ENCODE measurements around the gene UMODL1. TPM values are rescaled to one million over a fixed set of nuclear protein-coding genes. Genes with fewer than 3 reads are reported as not detected.

Gene UMODL1
- total and polyA plus RNA-seq, 2 donors from 2014 or later, result 0.39 TPM; not detected in 1

GRCh38 chr21:42061195-42061985 lies 9.7 kb upstream of the UMODL1 start:
- intact Hi-C loops (cut with DNase I), result no loop called here
- H3K27me3 ChIP-seq (ENCODE audit: control insufficient read depth, insufficient read depth, low read length), result no peaks in the 10 kb centered on the region
- no peaks in the 10 kb centered on the region for H3K9me3 ChIP-seq (ENCODE audit: control insufficient read depth in 2 of 3, insufficient read depth in 1 of 3, low read length in 3 of 3)
- no peak for FAIRE-seq
- no peak overlapping the region for H3K4me3 ChIP-seq (ENCODE audit: low read length in 3 of 3)
- no peak overlapping the region for H3K27ac ChIP-seq (ENCODE audit: low read depth in 2 of 2, low read length in 2 of 2)
- DNase-seq, result peak in 1 of 5 donors; percentile 58
- peaks cover 0 to 9% (median 0%) of the 10 kb centered on the region in 3 donors for H3K4me1 ChIP-seq (ENCODE audit: control insufficient read depth in 2 of 3, insufficient read depth in 2 of 3, low read depth in 1 of 3, low read length in 3 of 3)
- no peak overlapping the region for H3K9ac ChIP-seq (ENCODE audit: low read length in 3 of 3)
- H3K36me3 ChIP-seq (ENCODE audit: control insufficient read depth in 2 of 3, insufficient read depth in 3 of 3, low read length in 3 of 3), result no peaks in the 10 kb centered on the region
- no peak for TF ChIP-seq CTCF (IDR thresholded peaks at IDR 0.05; ENCODE audit: borderline replicate concordance, extremely low read depth, insufficient read depth)

GRCh38 chr21:42061986-42062235 lies 9.2 kb upstream of the UMODL1 start:
- intact Hi-C loops (cut with DNase I), result no loop called here
- no peak for FAIRE-seq
- H3K4me3 ChIP-seq (ENCODE audit: low read length in 3 of 3), result no peak overlapping the region
- H3K4me1 ChIP-seq (ENCODE audit: control insufficient read depth in 2 of 3, insufficient read depth in 2 of 3, low read depth in 1 of 3, low read length in 3 of 3), result peaks cover 0 to 9% (median 0%) of the 10 kb centered on the region in 3 donors
- no peaks in the 10 kb centered on the region for H3K36me3 ChIP-seq (ENCODE audit: control insufficient read depth in 2 of 3, insufficient read depth in 3 of 3, low read length in 3 of 3)
- H3K9ac ChIP-seq (ENCODE audit: low read length in 3 of 3), result no peak overlapping the region
- no peak overlapping the region for H3K27ac ChIP-seq (ENCODE audit: low read depth in 2 of 2, low read length in 2 of 2)
- no peak for TF ChIP-seq CTCF (IDR thresholded peaks at IDR 0.05; ENCODE audit: borderline replicate concordance, extremely low read depth, insufficient read depth)
- H3K27me3 ChIP-seq (ENCODE audit: control insufficient read depth, insufficient read depth, low read length), result no peaks in the 10 kb centered on the region
- H3K9me3 ChIP-seq (ENCODE audit: control insufficient read depth in 2 of 3, insufficient read depth in 1 of 3, low read length in 3 of 3), result no peaks in the 10 kb centered on the region
- peak in 1 of 5 donors; percentile 47 for DNase-seq

GRCh38 chr21:42062236-42063022 lies 8.7 kb upstream of the UMODL1 start:
- Histone ChIP-seq H3K27me3 (ENCODE audit: control insufficient read depth, insufficient read depth, low read length) (no peaks in the 10 kb centered on the region), H3K4me1 (ENCODE audit: control insufficient read depth in 2 of 3, insufficient read depth in 2 of 3, low read depth in 1 of 3, low read length in 3 of 3) (peaks cover 0 to 8% (median 0%) of the 10 kb centered on the region in 3 donors), H3K4me3 (ENCODE audit: low read length in 3 of 3) (no peak overlapping the region), H3K27ac (ENCODE audit: low read depth in 2 of 2, low read length in 2 of 2) (no peak overlapping the region), H3K9me3 (ENCODE audit: control insufficient read depth in 2 of 3, insufficient read depth in 1 of 3, low read length in 3 of 3) (no peaks in the 10 kb centered on the region), H3K9ac (ENCODE audit: low read length in 3 of 3) (no peak overlapping the region), H3K36me3 (ENCODE audit: control insufficient read depth in 2 of 3, insufficient read depth in 3 of 3, low read length in 3 of 3) (no peaks in the 10 kb centered on the region)
- DNase-seq, result peak in 1 of 5 donors; percentile 82
- no peak for TF ChIP-seq CTCF (IDR thresholded peaks at IDR 0.05; ENCODE audit: borderline replicate concordance, extremely low read depth, insufficient read depth)
- no peak for FAIRE-seq
- intact Hi-C loops (cut with DNase I), result no loop called here

Data from kidney (tissue), 14 donors.